Colonic mucosa (tissue), 4 donors: ENCODE data around the gene BMP8B. TPM values are rescaled to one million over a fixed set of nuclear protein-coding genes. Genes with fewer than 3 reads are reported as not detected.
"Not testable (repeated sequence)": the region's sequence is repeated elsewhere in the genome, so short reads cannot be mapped to it uniquely, and the experiment has no call there.

Experiments
- DNase-seq: peaks from one replicate; pipeline ENCODE4 v3.0.0-alpha.2; 2020
- H3K27ac ChIP-seq: fragments of 200-600 bp; one replicate; pipeline ENCODE4 v1.8.0; 2021
- H3K27me3 ChIP-seq: fragments of 200-600 bp; one replicate; pipeline ENCODE4 v1.8.0; 2021
- H3K36me3 ChIP-seq: fragments of 200-600 bp; one replicate; pipeline ENCODE4 v1.8.0; 2021
- H3K4me1 ChIP-seq: fragments of 200-600 bp; one replicate; pipeline ENCODE4 v1.8.0; 2021; ENCODE audit warnings: mild to moderate bottlenecking
- H3K4me3 ChIP-seq: fragments of 200-600 bp; one replicate; pipeline ENCODE4 v1.8.0; 2021
- H3K9ac ChIP-seq, 2 donors: one replicate each; pipeline ENCODE4 v1.7.0; 2013; ENCODE audit warnings: control low read depth in 2 of 2, low read depth in 2 of 2, low read length in 2 of 2
- H3K9me3 ChIP-seq: fragments of 200-600 bp; one replicate; pipeline ENCODE4 v1.8.0; 2021
- CTCF ChIP-seq: fragments of 200-600 bp; IDR thresholded peaks from one replicate; pipeline ENCODE4 v1.8.0; 2022; ENCODE audit warnings: antibody characterized with exemption, mild to moderate bottlenecking
- intact Hi-C: fragments of 100-400 bp; cut with DNase I; formaldehyde crosslinking; loops from one replicate; pipeline ENCODE4 v1.14.1; 2022
- total RNA-seq, 2 donors: library from RNA; stranded (reverse); fragmentation: NEBNext Ultra II Directional in 1 of 2; extraction: Animal tissue kit (Norgen Biotek cat#: 25700) in 1 of 2; gene quantifications; one replicate each; pipeline ENCODE4 v1.2.1, GENCODE V29; 2021
- donor health status: healthy.
- donor health status: DM: no; HTN: no; CAD: no.
- donor health status: DM: no; HTN: no; CAD: no.

The BMP8B gene
- total RNA-seq, 2 donors from 2014 or later: 4.9 TPM

- TF ChIP-seq CTCF: no peak
- Histone ChIP-seq H3K36me3 (no peaks in the 10 kb centered on the region), H3K9me3 (no peaks in the 10 kb centered on the region), H3K4me1 (no peaks in the 10 kb centered on the region), H3K27me3 (no peaks in the 10 kb centered on the region), H3K9ac (no peak overlapping the region), H3K27ac (no peak overlapping the region), H3K4me3 (no peak overlapping the region)
- intact Hi-C loops: no loop called here
- no peak for DNase-seq
Measured at GRCh38 chr1:39782103-39782502, 6.6 kb downstream of the BMP8B start.

GRCh38 chr1:39781349-39781715 is 7.3 kb downstream of the BMP8B start:
- no peaks in the 10 kb centered on the region for H3K4me1 ChIP-seq
- H3K27me3 ChIP-seq: no peaks in the 10 kb centered on the region
- no peak for DNase-seq
- H3K9me3 ChIP-seq: no peaks in the 10 kb centered on the region
- H3K9ac ChIP-seq: no peak overlapping the region
- H3K36me3 ChIP-seq: no peaks in the 10 kb centered on the region
- no peak overlapping the region for H3K27ac ChIP-seq
- no peak for TF ChIP-seq CTCF
- no peak overlapping the region for H3K4me3 ChIP-seq
- intact Hi-C loops: no loop called here

GRCh38 chr1:39779821-39780220 is 8.8 kb downstream of the BMP8B start:
- Histone ChIP-seq H3K4me1 (no peaks in the 10 kb centered on the region), H3K27me3 (no peaks in the 10 kb centered on the region), H3K9me3 (no peaks in the 10 kb centered on the region), H3K4me3 (no peak overlapping the region), H3K36me3 (no peaks in the 10 kb centered on the region), H3K27ac (no peak overlapping the region), H3K9ac (no peak overlapping the region)
- intact Hi-C loops: no loop called here
- no peak for TF ChIP-seq CTCF
- DNase-seq: no peak

GRCh38 chr1:39779137-39779536 is 9.5 kb downstream of the BMP8B start:
- DNase-seq: no peak

GRCh38 chr1:39778463-39779099 is 10.1 kb downstream of the BMP8B start:
- H3K27ac ChIP-seq, intact Hi-C loops, H3K9ac ChIP-seq, H3K4me3 ChIP-seq, DNase-seq, H3K27me3 ChIP-seq, H3K9me3 ChIP-seq, H3K4me1 ChIP-seq, H3K36me3 ChIP-seq: not testable (repeated sequence)

More at GRCh38 chr1:39779137-39779536, 9.5 kb downstream of the BMP8B start:
- H3K27me3 ChIP-seq: no peaks in the 10 kb centered on the region
- no peaks in the 10 kb centered on the region for H3K36me3 ChIP-seq
- no peaks in the 10 kb centered on the region for H3K4me1 ChIP-seq
- H3K9me3 ChIP-seq: no peaks in the 10 kb centered on the region
- intact Hi-C loops: no loop called here
- no peak overlapping the region for H3K9ac ChIP-seq
- no peak for TF ChIP-seq CTCF
- H3K27ac ChIP-seq: no peak overlapping the region
- H3K4me3 ChIP-seq: no peak overlapping the region

GRCh38 chr1:39777896-39778295 is 10.8 kb downstream of the BMP8B start:
- intact Hi-C loops, H3K9me3 ChIP-seq, H3K36me3 ChIP-seq, H3K27ac ChIP-seq, H3K9ac ChIP-seq, DNase-seq, H3K4me3 ChIP-seq, H3K27me3 ChIP-seq, H3K4me1 ChIP-seq: not testable (repeated sequence)
